Mesendoderm (in vitro differentiated cells): ENCODE results near the gene CTTNBP2.

Experiments
- DNase-seq: peaks from one replicate; pipeline ENCODE4 v3.0.0; 2013
- H2AK5ac ChIP-seq: 2 replicates; pipeline ENCODE4 v1.6.1; 2013; ENCODE audit warnings: low read length, inconsistent platforms
- H2BK120ac ChIP-seq: 2 replicates; pipeline ENCODE4 v1.6.1; 2013; ENCODE audit warnings: low read depth, mild to moderate bottlenecking, low read length, moderate library complexity, mixed read lengths
- H2BK15ac ChIP-seq: replicated peaks from 2 replicates; pipeline ENCODE4 v1.6.1; 2013; ENCODE audit warnings: low read depth, mild to moderate bottlenecking, moderate library complexity
- H2BK5ac ChIP-seq: 2 replicates; pipeline ENCODE4 v1.6.1; 2013; ENCODE audit warnings: low read length, inconsistent platforms
- H3K18ac ChIP-seq: 2 replicates; pipeline ENCODE4 v1.6.1; 2013; ENCODE audit warnings: mild to moderate bottlenecking, low read length, mixed read lengths
- H3K23ac ChIP-seq: one replicate; pipeline ENCODE4 v1.6.1; 2013; ENCODE audit warnings: low read length
- H3K27ac ChIP-seq: 2 replicates; pipeline ENCODE4 v1.5.1; 2013; ENCODE audit warnings: low read depth, mild to moderate bottlenecking, inconsistent platforms, low read length, moderate library complexity
- H3K27me3 ChIP-seq: 2 replicates; pipeline ENCODE4 v1.6.1; 2013; ENCODE audit warnings: low read length, control low read depth, mild to moderate bottlenecking, inconsistent platforms; ENCODE audit not compliant: insufficient read depth, poor library complexity
- H3K36me3 ChIP-seq: 2 replicates; pipeline ENCODE4 v1.6.1; 2013; ENCODE audit warnings: low read length, inconsistent platforms; ENCODE audit not compliant: control insufficient read depth, insufficient read depth
- H3K4ac ChIP-seq: one replicate; pipeline ENCODE4 v1.6.1; 2013; ENCODE audit warnings: low read depth, mild to moderate bottlenecking, low read length, moderate library complexity
- H3K4me1 ChIP-seq: 2 replicates; pipeline ENCODE4 v1.6.1; 2013; ENCODE audit warnings: low read depth, low read length, inconsistent platforms; ENCODE audit not compliant: control insufficient read depth
- H3K4me2 ChIP-seq: 2 replicates; pipeline ENCODE4 v1.6.1; 2013; ENCODE audit warnings: low read length
- H3K4me3 ChIP-seq: 2 replicates; pipeline ENCODE4 v1.5.1; 2013; ENCODE audit warnings: mild to moderate bottlenecking, low read length
- H3K56ac ChIP-seq: one replicate; pipeline ENCODE4 v1.6.1; 2013; ENCODE audit warnings: low read length
- H3K79me1 ChIP-seq: 2 replicates; pipeline ENCODE4 v1.6.1; 2013; ENCODE audit warnings: low read length, inconsistent platforms
- H3K79me2 ChIP-seq: 2 replicates; pipeline ENCODE4 v1.6.1; 2013; ENCODE audit warnings: mild to moderate bottlenecking, low read length; ENCODE audit not compliant: control insufficient read depth, insufficient read depth
- H3K9ac ChIP-seq: 2 replicates; pipeline ENCODE4 v1.6.1; 2013; ENCODE audit warnings: low read length, inconsistent platforms
- H4K5ac ChIP-seq: one replicate; pipeline ENCODE4 v1.6.1; 2013; ENCODE audit warnings: low read length
- H4K8ac ChIP-seq: one replicate; pipeline ENCODE4 v1.6.1; 2013; ENCODE audit warnings: low read depth, mild to moderate bottlenecking, control low read depth, low read length, moderate library complexity
- WGBS: extraction: QIAGEN DNeasy Blood & Tissue Kit; methylation state at CpG from one replicate; pipeline ENCODE4 v1.1.7; 2013; ENCODE audit warnings: low lambda C conversion rate, missing lambda C conversion rate; ENCODE audit not compliant: insufficient coverage; ENCODE audit errors: extremely low coverage; 5-methylcytosine and 5-hydroxymethylcytosine counted together

Gene CTTNBP2

GRCh38 chr7:117704063-117704462 lies 169.2 kb downstream of the CTTNBP2 start:
- Histone ChIP-seq H3K36me3 (no peaks in the 10 kb centered on the region), H2BK120ac (no peak overlapping the region), H2BK5ac (no peak overlapping the region), H3K4me1 (no peaks in the 10 kb centered on the region), H3K4me2 (no peak overlapping the region), H2AK5ac (no peak overlapping the region), H3K4ac (no peak overlapping the region), H3K4me3 (no peak overlapping the region), H4K8ac (peak overlapping the region; percentile 5), H3K79me2 (no peaks in the 10 kb centered on the region), H3K27me3 (no peaks in the 10 kb centered on the region), H3K23ac (no peak overlapping the region), H3K79me1 (no peaks in the 10 kb centered on the region), H3K9ac (no peak overlapping the region), H3K27ac (no peak overlapping the region), H2BK15ac (no peak overlapping the region), H3K56ac (no peak overlapping the region), H4K5ac (no peak overlapping the region), H3K18ac (no peak overlapping the region)
- no CpG with 5 or more reads among the region's 3 CpGs for WGBS
- no peak for DNase-seq

- H3K23ac ChIP-seq, result no peak overlapping the region
- no peak overlapping the region for H2AK5ac ChIP-seq
- H3K4me3 ChIP-seq, result no peak overlapping the region
- H3K79me2 ChIP-seq, result no peaks in the 10 kb centered on the region
- WGBS, result no CpG with 5 or more reads among the region's 2 CpGs
- no peak overlapping the region for H3K27ac ChIP-seq
- H2BK15ac ChIP-seq, result no peak overlapping the region
- DNase-seq, result no peak
- H2BK120ac ChIP-seq, result no peak overlapping the region
- no peaks in the 10 kb centered on the region for H3K27me3 ChIP-seq
- no peak overlapping the region for H3K56ac ChIP-seq
- no peaks in the 10 kb centered on the region for H3K79me1 ChIP-seq
- H3K36me3 ChIP-seq, result no peaks in the 10 kb centered on the region
- H3K4ac ChIP-seq, result no peak overlapping the region
- no peak overlapping the region for H2BK5ac ChIP-seq
- H3K4me2 ChIP-seq, result no peak overlapping the region
- no peak overlapping the region for H3K18ac ChIP-seq
- no peak overlapping the region for H4K5ac ChIP-seq
- no peak overlapping the region for H4K8ac ChIP-seq
- H3K9ac ChIP-seq, result no peak overlapping the region
- H3K4me1 ChIP-seq, result no peaks in the 10 kb centered on the region
Measured at GRCh38 chr7:117698018-117698417, 175.2 kb downstream of the CTTNBP2 start.

GRCh38 chr7:117692338-117692737 lies 180.9 kb downstream of the CTTNBP2 start:
- Histone ChIP-seq H3K4me2 (no peak overlapping the region), H3K27ac (no peak overlapping the region), H3K18ac (no peak overlapping the region), H3K4me3 (no peak overlapping the region), H3K4me1 (peaks cover 5% of the 10 kb centered on the region), H3K23ac (no peak overlapping the region), H3K9ac (no peak overlapping the region), H3K27me3 (no peaks in the 10 kb centered on the region), H2BK120ac (no peak overlapping the region), H2BK15ac (no peak overlapping the region), H3K4ac (no peak overlapping the region), H2BK5ac (no peak overlapping the region), H4K5ac (no peak overlapping the region), H3K56ac (no peak overlapping the region), H3K36me3 (no peaks in the 10 kb centered on the region), H4K8ac (no peak overlapping the region), H2AK5ac (no peak overlapping the region), H3K79me2 (no peaks in the 10 kb centered on the region), H3K79me1 (no peaks in the 10 kb centered on the region)
- WGBS, result no CpG with 5 or more reads among the region's 7 CpGs
- no peak for DNase-seq

GRCh38 chr7:117690147-117690546 lies 183.1 kb downstream of the CTTNBP2 start:
- no peak overlapping the region for H2BK5ac ChIP-seq
- no peak overlapping the region for H3K18ac ChIP-seq
- H3K23ac ChIP-seq, result no peak overlapping the region
- peaks cover 5% of the 10 kb centered on the region for H3K4me1 ChIP-seq
- no peak overlapping the region for H3K9ac ChIP-seq
- H2BK15ac ChIP-seq, result no peak overlapping the region
- WGBS, result no CpG with 5 or more reads among the region's 3 CpGs
- no peak overlapping the region for H2AK5ac ChIP-seq
- DNase-seq, result no peak
- H4K5ac ChIP-seq, result no peak overlapping the region
- H4K8ac ChIP-seq, result no peak overlapping the region
- H3K4me2 ChIP-seq, result no peak overlapping the region
- no peak overlapping the region for H3K4me3 ChIP-seq
- H3K36me3 ChIP-seq, result no peaks in the 10 kb centered on the region
- no peaks in the 10 kb centered on the region for H3K79me2 ChIP-seq
- no peak overlapping the region for H3K4ac ChIP-seq
- H3K79me1 ChIP-seq, result no peaks in the 10 kb centered on the region
- H3K56ac ChIP-seq, result no peak overlapping the region
- no peaks in the 10 kb centered on the region for H3K27me3 ChIP-seq
- H3K27ac ChIP-seq, result peak overlapping the region; percentile 60
- no peak overlapping the region for H2BK120ac ChIP-seq

- H3K18ac ChIP-seq, result no peak overlapping the region
- no peaks in the 10 kb centered on the region for H3K36me3 ChIP-seq
- H3K9ac ChIP-seq, result no peak overlapping the region
- no peak overlapping the region for H3K4ac ChIP-seq
- H4K8ac ChIP-seq, result no peak overlapping the region
- H3K56ac ChIP-seq, result no peak overlapping the region
- no peak overlapping the region for H3K4me3 ChIP-seq
- no peaks in the 10 kb centered on the region for H3K27me3 ChIP-seq
- H3K79me1 ChIP-seq, result no peaks in the 10 kb centered on the region
- H2BK120ac ChIP-seq, result no peak overlapping the region
- H3K79me2 ChIP-seq, result no peaks in the 10 kb centered on the region
- no peak overlapping the region for H3K23ac ChIP-seq
- DNase-seq, result peak; percentile 85
- no peak overlapping the region for H3K4me2 ChIP-seq
- H2BK5ac ChIP-seq, result peak overlapping the region; percentile 76
- H2AK5ac ChIP-seq, result no peak overlapping the region
- peak overlapping the region; percentile 60 for H3K27ac ChIP-seq
- no peak overlapping the region for H2BK15ac ChIP-seq
- H4K5ac ChIP-seq, result no peak overlapping the region
- peaks cover 5% of the 10 kb centered on the region for H3K4me1 ChIP-seq
Measured at GRCh38 chr7:117689406-117689805, 183.8 kb downstream of the CTTNBP2 start.

- Histone ChIP-seq H3K9ac (no peak overlapping the region), H2AK5ac (no peak overlapping the region), H2BK5ac (no peak overlapping the region), H4K5ac (no peak overlapping the region), H3K23ac (no peak overlapping the region), H2BK15ac (no peak overlapping the region), H3K56ac (no peak overlapping the region), H3K4me3 (no peak overlapping the region), H4K8ac (no peak overlapping the region), H3K27ac (no peak overlapping the region), H3K79me1 (no peaks in the 10 kb centered on the region), H3K4me2 (no peak overlapping the region), H3K36me3 (no peaks in the 10 kb centered on the region), H3K79me2 (no peaks in the 10 kb centered on the region), H3K27me3 (no peaks in the 10 kb centered on the region), H2BK120ac (no peak overlapping the region), H3K4me1 (peaks cover 5% of the 10 kb centered on the region), H3K18ac (no peak overlapping the region), H3K4ac (no peak overlapping the region)
- no peak for DNase-seq
- no CpG with 5 or more reads among the region's 2 CpGs for WGBS
Measured at GRCh38 chr7:117688126-117688525, 185.1 kb downstream of the CTTNBP2 start.
